HepG2 (cell line): ENCODE measurements around the gene ENAH. TPM values are rescaled to one million over a fixed set of nuclear protein-coding genes. Genes with fewer than 3 reads are reported as not detected.

Experiments
- ATAC-seq: fragments of 200-7000 bp; cut with Tn5 transposase; 3 replicates; pipeline ENCODE4 v1.9.1; 2020; ENCODE audit warnings: mild to moderate bottlenecking, moderate library complexity
- BruUV-seq: library from RNA; stranded (reverse); fragments of 400-500 nt; replicated peaks from 2 replicates; lab custom pipeline; 2021; lab: Mats Ljungman, UMichigan
- CTCF ChIA-PET: fragments of 300-600 bp; formaldehyde crosslinking; extraction: SDS; loops from one replicate; lab custom pipeline; 2021; ENCODE audit warnings: low total read pairs, inconsistent platforms, low intra/inter-chr PET ratio; lab: Yijun Ruan, JAX
- POLR2A ChIA-PET: fragments of 350-600 bp; sonication (Branson Sonifier 250); formaldehyde crosslinking; loops from one replicate; lab custom pipeline; 2020; ENCODE audit warnings: antibody characterized with exemption, inconsistent platforms; lab: Yijun Ruan, JAX
- DNase-seq: peaks from one replicate; pipeline ENCODE4 v3.0.0-alpha.2; 2015; ENCODE audit warnings: low spot score
- FAIRE-seq: peaks from 3 replicates; lab custom pipeline; 2011; peaks lifted over from hg19 to GRCh38; lab: Jason Lieb, UNC
- H2AFZ ChIP-seq: one replicate; pipeline ENCODE4 v1.6.1; 2011; ENCODE audit warnings: low read length, inconsistent platforms
- H3K27ac ChIP-seq: fragments of 300-600 bp; 3 replicates; pipeline ENCODE4 v1.8.0; 2011; ENCODE audit warnings: mixed run types, mild to moderate bottlenecking, mixed read lengths, low read length, inconsistent platforms; ENCODE audit not compliant: insufficient read depth; ENCODE audit errors: extremely low read length
- H3K27me3 ChIP-seq, 2 experiments: fragments of 200-600 bp in 1 of 2; 2 replicates in 1 of 2; 3 replicates in 1 of 2; pipeline versions ENCODE4 v1.6.0 to v1.8.0; 2011; ENCODE audit warnings: low read length in 2 of 2, mild to moderate bottlenecking in 2 of 2, moderate library complexity in 2 of 2, inconsistent platforms in 1 of 2; ENCODE audit not compliant: insufficient read depth in 2 of 2, control insufficient read depth in 1 of 2
- H3K36me3 ChIP-seq, 2 experiments: fragments of 200-600 bp in 1 of 2; replicated peaks in 1 of 2; 2 replicates in 1 of 2; 3 replicates in 1 of 2; pipeline versions ENCODE4 v1.5.1 to v1.8.0; 2011; ENCODE audit warnings: low read length in 2 of 2, inconsistent platforms in 1 of 2; ENCODE audit not compliant: insufficient read depth in 2 of 2, control insufficient read depth in 1 of 2
- H3K4me1 ChIP-seq: 2 replicates; pipeline ENCODE4 v1.5.1; 2012; ENCODE audit warnings: low read length, inconsistent platforms; ENCODE audit not compliant: insufficient read depth
- H3K4me2 ChIP-seq: 2 replicates; pipeline ENCODE4 v1.6.0; 2011; ENCODE audit warnings: low read depth, low read length, inconsistent platforms
- H3K4me3 ChIP-seq, 3 experiments: fragments of 200-600 bp in 1 of 3; sonication (generic), shearing (Covaris generic) in 1 of 3; replicated peaks in 1 of 3; 2 replicates each; pipeline ENCODE4 v1.5.1; 2011 to 2016; ENCODE audit warnings: low read length in 3 of 3, inconsistent platforms in 2 of 3, low read depth in 2 of 3, mild to moderate bottlenecking in 2 of 3, control low read depth in 1 of 3, mixed read lengths in 1 of 3; ENCODE audit not compliant: insufficient read depth in 1 of 3
- H3K79me2 ChIP-seq: one replicate; pipeline ENCODE4 v1.6.1; 2011; ENCODE audit warnings: low read length, inconsistent platforms; ENCODE audit not compliant: insufficient read depth
- H3K9ac ChIP-seq: 2 replicates; pipeline ENCODE4 v1.6.0; 2011; ENCODE audit warnings: mild to moderate bottlenecking, low read depth, low read length, inconsistent platforms; ENCODE audit not compliant: insufficient read depth
- H3K9me3 ChIP-seq: 2 replicates; pipeline ENCODE4 v1.5.1; 2012; ENCODE audit warnings: mild to moderate bottlenecking, low read length
- H4K20me1 ChIP-seq: 2 replicates; pipeline ENCODE4 v1.6.0; 2011; ENCODE audit warnings: inconsistent platforms, mild to moderate bottlenecking, low read length, moderate library complexity; ENCODE audit not compliant: insufficient read depth
- DPF2 ChIP-seq: sonication (generic); formaldehyde crosslinking; IDR thresholded peaks from 2 replicates; pipeline ENCODE4 v1.4.0; 2020; ENCODE audit warnings: mild to moderate bottlenecking, low read depth, missing genetic modification reagents, borderline replicate concordance
- ELF1 ChIP-seq: sonication (generic); formaldehyde crosslinking; IDR thresholded peaks from 2 replicates; pipeline ENCODE4 v1.4.0; 2020; ENCODE audit warnings: missing genetic modification reagents
- ELF4 ChIP-seq: sonication (generic); formaldehyde crosslinking; IDR thresholded peaks from 2 replicates; pipeline ENCODE4 v1.5.0; 2020; ENCODE audit warnings: missing genetic modification reagents, mild to moderate bottlenecking, moderate library complexity, borderline replicate concordance
- FIP1L1 ChIP-seq: fragments of 200-400 bp; formaldehyde crosslinking; IDR thresholded peaks from 2 replicates; pipeline ENCODE4 v1.6.1; 2018; ENCODE audit warnings: low read depth, mild to moderate bottlenecking, low read length, moderate library complexity, borderline replicate concordance; ENCODE audit not compliant: insufficient read depth
- FLYWCH1 ChIP-seq: sonication (generic); formaldehyde crosslinking; IDR thresholded peaks from 2 replicates; pipeline ENCODE4 v1.8.1; 2023; ENCODE audit warnings: mild to moderate bottlenecking, missing genetic modification reagents
- GZF1 ChIP-seq: sonication (generic); formaldehyde crosslinking; IDR thresholded peaks from 2 replicates; pipeline ENCODE4 v1.5.1; 2020; ENCODE audit warnings: mild to moderate bottlenecking, missing genetic modification reagents
- THAP11 ChIP-seq: IDR thresholded peaks from 2 replicates; pipeline ENCODE4 v1.6.1; 2016; ENCODE audit warnings: missing biosample characterization, missing genetic modification reagents
- ZFP36L2 ChIP-seq: sonication (generic); formaldehyde crosslinking; IDR thresholded peaks from 2 replicates; pipeline ENCODE4 v1.4.0; 2020; ENCODE audit warnings: missing genetic modification reagents
- ZNF83 ChIP-seq: sonication (generic); formaldehyde crosslinking; IDR thresholded peaks from 2 replicates; pipeline ENCODE4 v1.4.0; 2020; ENCODE audit warnings: missing genetic modification reagents, mild to moderate bottlenecking, borderline replicate concordance
- WGBS: methylation state at CpG from one replicate; pipeline ENCODE4 v1.1.6; 2017; ENCODE audit warnings: low lambda C conversion rate; 5-methylcytosine and 5-hydroxymethylcytosine counted together
- in situ Hi-C: cut with HindIII; loops from 2 replicates; pipeline ENCODE4 v1.10.0; 2017; ENCODE audit warnings: low pct_unique_long_range_greater_than_20kb; ENCODE audit not compliant: extremely low pct_ligation_motif_present
- intact Hi-C: fragments of 100-400 bp; cut with micrococcal nuclease; formaldehyde crosslinking; loops from one replicate; pipeline ENCODE4 v1.10.0; 2022; ENCODE audit not compliant: unreplicated experiment
- polyA plus RNA-seq, 8 experiments: library from polyadenylated mRNA; depleted of rRNA in 3 of 8; stranded (reverse) in 7 of 8; unstranded in 1 of 8; fragments of >200 nt; fragmentation: Illumina TruSeq in 4 of 8; extraction: Trizol in 4 of 8; gene quantifications; 2 replicates each; pipeline versions ENCODE4 v1.2.1 to v1.2.3, GENCODE V29; 2011 to 2016; ENCODE audit warnings: low read depth in 4 of 8, missing spikeins in 1 of 8, mixed read lengths in 1 of 8; ENCODE audit not compliant: insufficient read depth in 1 of 8
- total RNA-seq, 5 experiments: library from RNA; depleted of rRNA; stranded (reverse); fragments of >200 nt; fragmentation: Illumina TruSeq; extraction: Trizol; gene quantifications; 2 replicates each; pipeline ENCODE4 v1.2.3, GENCODE V29; 2016; ENCODE audit warnings: low read depth in 1 of 5
- TF ChIP-seq, protein P1 (sequence below): sonication (generic); formaldehyde crosslinking; IDR thresholded peaks from 2 replicates; pipeline ENCODE4 v1.4.0; 2020; ENCODE audit warnings: missing genetic modification reagents, borderline replicate concordance

ENAH gene
- total and polyA plus RNA-seq, 2 of the 13 experiments (the other 11 are each of a cell fraction or from before 2014, with no cell fraction given), result 22.1 to 58.3 TPM

DNA sequence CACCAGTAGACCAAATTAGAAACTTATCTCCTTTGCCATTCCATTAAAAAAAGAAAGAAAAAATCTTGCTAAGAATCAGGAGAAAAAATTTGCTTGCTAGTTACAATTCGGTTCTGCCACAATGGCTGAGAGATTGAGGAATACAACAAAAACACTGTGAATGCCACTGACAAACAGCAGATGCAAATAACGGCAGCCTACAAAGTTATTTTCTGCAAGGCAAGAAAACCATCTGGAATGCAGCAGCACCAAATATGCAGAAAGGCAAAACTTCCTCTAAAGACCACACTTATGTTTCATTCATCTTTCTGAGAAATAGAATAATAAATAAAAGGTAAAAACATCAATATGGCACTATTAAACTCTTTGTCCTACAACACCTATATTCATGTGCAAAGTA is 75.7 kb downstream of the ENAH start:
- TF ChIP-seq THAP11 (CRISPR knock-in tag) (no peak), FLYWCH1 (CRISPR knock-in tag) (no peak), ELF1 (CRISPR knock-in tag) (no peak), DPF2 (CRISPR knock-in tag) (no peak), ZNF83 (CRISPR knock-in tag) (no peak), GZF1 (CRISPR knock-in tag) (no peak), FIP1L1 (no peak), ZFP36L2 (CRISPR knock-in tag) (no peak), ELF4 (CRISPR knock-in tag) (no peak)
- TF ChIP-seq, protein P1, sequence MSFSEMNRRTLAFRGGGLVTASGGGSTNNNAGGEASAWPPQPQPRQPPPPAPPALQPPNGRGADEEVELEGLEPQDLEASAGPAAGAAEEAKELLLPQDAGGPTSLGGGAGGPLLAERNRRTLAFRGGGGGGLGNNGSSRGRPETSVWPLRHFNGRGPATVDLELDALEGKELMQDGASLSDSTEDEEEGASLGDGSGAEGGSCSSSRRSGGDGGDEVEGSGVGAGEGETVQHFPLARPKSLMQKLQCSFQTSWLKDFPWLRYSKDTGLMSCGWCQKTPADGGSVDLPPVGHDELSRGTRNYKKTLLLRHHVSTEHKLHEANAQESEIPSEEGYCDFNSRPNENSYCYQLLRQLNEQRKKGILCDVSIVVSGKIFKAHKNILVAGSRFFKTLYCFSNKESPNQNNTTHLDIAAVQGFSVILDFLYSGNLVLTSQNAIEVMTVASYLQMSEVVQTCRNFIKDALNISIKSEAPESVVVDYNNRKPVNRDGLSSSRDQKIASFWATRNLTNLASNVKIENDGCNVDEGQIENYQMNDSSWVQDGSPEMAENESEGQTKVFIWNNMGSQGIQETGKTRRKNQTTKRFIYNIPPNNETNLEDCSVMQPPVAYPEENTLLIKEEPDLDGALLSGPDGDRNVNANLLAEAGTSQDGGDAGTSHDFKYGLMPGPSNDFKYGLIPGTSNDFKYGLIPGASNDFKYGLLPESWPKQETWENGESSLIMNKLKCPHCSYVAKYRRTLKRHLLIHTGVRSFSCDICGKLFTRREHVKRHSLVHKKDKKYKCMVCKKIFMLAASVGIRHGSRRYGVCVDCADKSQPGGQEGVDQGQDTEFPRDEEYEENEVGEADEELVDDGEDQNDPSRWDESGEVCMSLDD, result no peak
- TF ChIP-seq, all 625 proteins: peak for 0
- 0 out of 5 replicates have a peak, but pooled peaks cover 0 to 2% of the 10 kb centered on the region in 2 experiments for H3K36me3 ChIP-seq
- no TSS peak for BruUV-seq
- intact Hi-C loops (no loop called here), in situ Hi-C loops (no loop called here)
- FAIRE-seq (no peak), ATAC-seq (no peak), DNase-seq (no peak)
- no peaks in the 10 kb centered on the region for H3K4me1 ChIP-seq
- ChIA-PET CTCF (no interaction called here), POLR2A (interaction anchor here (1.2 kb wide), 1 partner anchor 169 kb away, joined by 3 read pairs; no protein-coding TSS in a partner anchor)
- H2AFZ ChIP-seq, result no peak overlapping the region
- H3K79me2 ChIP-seq, result peaks cover 46% of the 10 kb centered on the region
- no peaks in the 10 kb centered on the region for H3K27me3 ChIP-seq
- 98% methylated on average over 2 of the region's 2 CpGs for WGBS
- H4K20me1 ChIP-seq, result no peaks in the 10 kb centered on the region; the same call in 1 of the 2 replicates
- H3K4me3 ChIP-seq, result no peak overlapping the region
- H3K9ac ChIP-seq, result no peak overlapping the region
- no peak overlapping the region for H3K4me2 ChIP-seq
- no peaks in the 10 kb centered on the region for H3K9me3 ChIP-seq
- H3K27ac ChIP-seq, result no peak overlapping the region
